GM21737 (cell line): ENCODE data around the gene CFAP210.
"Not testable (repeated sequence)": the region's sequence is repeated elsewhere in the genome, so short reads cannot be mapped to it uniquely, and the experiment has no call there.

Experiments used
- ATAC-seq: cut with Tn5 transposase; IDR thresholded peaks from one replicate; pipeline ENCODE4 v1.9.1; 2021; ENCODE audit warnings: mild to moderate bottlenecking, moderate library complexity; ENCODE audit not compliant: unreplicated experiment

The CFAP210 gene

GRCh38 chr2:169713331-169713730 is 19.1 kb upstream of the CFAP210 start:
- ATAC-seq, result no peak

GRCh38 chr2:169712791-169713227 is 18.6 kb upstream of the CFAP210 start:
- ATAC-seq, result no peak

GRCh38 chr2:169711751-169712509 is 17.7 kb upstream of the CFAP210 start:
- no peak for ATAC-seq

- ATAC-seq, result no peak
Observed at GRCh38 chr2:169709981-169710380, 15.8 kb upstream of the CFAP210 start.

- no peak for ATAC-seq
Observed at GRCh38 chr2:169709331-169709730, 15.1 kb upstream of the CFAP210 start.

GRCh38 chr2:169707626-169708025 is 13.4 kb upstream of the CFAP210 start:
- ATAC-seq, result no peak

GRCh38 chr2:169705927-169706326 is 11.7 kb upstream of the CFAP210 start:
- no peak for ATAC-seq

GRCh38 chr2:169704160-169704708 is 10.0 kb upstream of the CFAP210 start:
- no peak for ATAC-seq

GRCh38 chr2:169702996-169703395 is 8.8 kb upstream of the CFAP210 start:
- ATAC-seq, result no peak

- not testable (repeated sequence) for ATAC-seq
Observed at GRCh38 chr2:169699173-169699572, 5.0 kb upstream of the CFAP210 start.

- ATAC-seq, result no peak
Observed at GRCh38 chr2:169696381-169696780, 2.2 kb upstream of the CFAP210 start.

- ATAC-seq, result no peak
Observed at GRCh38 chr2:169694894-169695260, 672 bp upstream of the CFAP210 start.

- no peak for ATAC-seq
Observed at GRCh38 chr2:169693360-169693759, 845 bp downstream of the CFAP210 start.

- no peak for ATAC-seq
Observed at GRCh38 chr2:169692718-169693117, 1.5 kb downstream of the CFAP210 start.

- no peak for ATAC-seq
Observed at GRCh38 chr2:169690958-169691357, 3.2 kb downstream of the CFAP210 start.

- not testable (repeated sequence) for ATAC-seq
Observed at GRCh38 chr2:169687943-169688342, 6.3 kb downstream of the CFAP210 start.

GRCh38 chr2:169686825-169687224 is 7.4 kb downstream of the CFAP210 start:
- ATAC-seq, result not testable (repeated sequence)

- not testable (repeated sequence) for ATAC-seq
Observed at GRCh38 chr2:169684712-169685111, 9.5 kb downstream of the CFAP210 start.

GRCh38 chr2:169684135-169684565 is 10.1 kb downstream of the CFAP210 start:
- no peak for ATAC-seq

- no peak for ATAC-seq
Observed at GRCh38 chr2:169683425-169684134, 10.6 kb downstream of the CFAP210 start.

GRCh38 chr2:169683054-169683424 is 11.2 kb downstream of the CFAP210 start:
- ATAC-seq, result no peak

- no peak for ATAC-seq
Observed at GRCh38 chr2:169676850-169677249, 17.4 kb downstream of the CFAP210 start.
